Omental fat pad (tissue), 4 donors: ENCODE results near the gene PSTK. TPM values are rescaled to one million over a fixed set of nuclear protein-coding genes. Genes with fewer than 3 reads are reported as not detected.

Source experiments
- ATAC-seq: fragments of 150-250 bp; one replicate; pipeline ENCODE4 v1.9.1; 2016; ENCODE audit warnings: mild to moderate bottlenecking, moderate library complexity; ENCODE audit not compliant: low FRiP score
- DNase-seq: peaks from one replicate; pipeline ENCODE4 v3.0.0-alpha.2; 2019; ENCODE audit warnings: low spot score
- total RNA-seq, 4 donors: library from RNA; depleted of rRNA; stranded (reverse); fragments of >200 nt; gene quantifications; one replicate each; pipeline ENCODE4 v1.1.0, GENCODE V29; 2016
- TF ChIP-seq, protein P1 (sequence below), 3 donors: fragments of 450-650 bp; IDR thresholded peaks; one replicate each; pipeline ENCODE4 v1.5.1; 2016 to 2017; ENCODE audit warnings: antibody characterized with exemption in 3 of 3, mild to moderate bottlenecking in 3 of 3, moderate library complexity in 2 of 3

PSTK gene
- total RNA-seq, 4 donors from 2014 or later: 1.1 to 2.8 (median 1.6) TPM

- TF ChIP-seq, protein P1, sequence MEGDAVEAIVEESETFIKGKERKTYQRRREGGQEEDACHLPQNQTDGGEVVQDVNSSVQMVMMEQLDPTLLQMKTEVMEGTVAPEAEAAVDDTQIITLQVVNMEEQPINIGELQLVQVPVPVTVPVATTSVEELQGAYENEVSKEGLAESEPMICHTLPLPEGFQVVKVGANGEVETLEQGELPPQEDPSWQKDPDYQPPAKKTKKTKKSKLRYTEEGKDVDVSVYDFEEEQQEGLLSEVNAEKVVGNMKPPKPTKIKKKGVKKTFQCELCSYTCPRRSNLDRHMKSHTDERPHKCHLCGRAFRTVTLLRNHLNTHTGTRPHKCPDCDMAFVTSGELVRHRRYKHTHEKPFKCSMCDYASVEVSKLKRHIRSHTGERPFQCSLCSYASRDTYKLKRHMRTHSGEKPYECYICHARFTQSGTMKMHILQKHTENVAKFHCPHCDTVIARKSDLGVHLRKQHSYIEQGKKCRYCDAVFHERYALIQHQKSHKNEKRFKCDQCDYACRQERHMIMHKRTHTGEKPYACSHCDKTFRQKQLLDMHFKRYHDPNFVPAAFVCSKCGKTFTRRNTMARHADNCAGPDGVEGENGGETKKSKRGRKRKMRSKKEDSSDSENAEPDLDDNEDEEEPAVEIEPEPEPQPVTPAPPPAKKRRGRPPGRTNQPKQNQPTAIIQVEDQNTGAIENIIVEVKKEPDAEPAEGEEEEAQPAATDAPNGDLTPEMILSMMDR (IDR thresholded peaks at IDR 0.05): no peak
- peak; percentile 26 for ATAC-seq
- no peak for DNase-seq
These were observed 29.1 kb downstream of the PSTK start for GRCh38 chr10:123009105-123009820.

DNA sequence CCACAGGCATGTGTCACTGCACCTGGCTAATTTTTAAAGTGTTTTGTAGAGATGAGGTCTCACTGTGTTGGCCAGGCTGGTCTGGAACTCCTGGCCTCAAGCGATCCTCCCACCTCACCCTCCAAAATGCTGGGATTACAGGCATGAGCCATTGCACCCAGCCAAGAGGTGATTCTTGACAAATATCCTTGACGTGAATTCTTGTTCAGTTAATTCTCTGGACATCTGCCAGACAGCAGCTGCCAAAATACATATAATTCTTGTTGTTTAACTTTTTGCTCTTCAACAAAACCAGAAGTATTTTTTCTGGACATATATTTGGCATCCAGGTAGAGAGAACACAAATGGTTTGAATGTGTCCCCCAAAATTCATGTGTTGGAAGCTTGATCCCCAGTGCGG, 31.8 kb downstream of the PSTK start:
- DNase-seq: no peak
- TF ChIP-seq, protein P1 (IDR thresholded peaks at IDR 0.05): no peak
- no peak for ATAC-seq

DNA sequence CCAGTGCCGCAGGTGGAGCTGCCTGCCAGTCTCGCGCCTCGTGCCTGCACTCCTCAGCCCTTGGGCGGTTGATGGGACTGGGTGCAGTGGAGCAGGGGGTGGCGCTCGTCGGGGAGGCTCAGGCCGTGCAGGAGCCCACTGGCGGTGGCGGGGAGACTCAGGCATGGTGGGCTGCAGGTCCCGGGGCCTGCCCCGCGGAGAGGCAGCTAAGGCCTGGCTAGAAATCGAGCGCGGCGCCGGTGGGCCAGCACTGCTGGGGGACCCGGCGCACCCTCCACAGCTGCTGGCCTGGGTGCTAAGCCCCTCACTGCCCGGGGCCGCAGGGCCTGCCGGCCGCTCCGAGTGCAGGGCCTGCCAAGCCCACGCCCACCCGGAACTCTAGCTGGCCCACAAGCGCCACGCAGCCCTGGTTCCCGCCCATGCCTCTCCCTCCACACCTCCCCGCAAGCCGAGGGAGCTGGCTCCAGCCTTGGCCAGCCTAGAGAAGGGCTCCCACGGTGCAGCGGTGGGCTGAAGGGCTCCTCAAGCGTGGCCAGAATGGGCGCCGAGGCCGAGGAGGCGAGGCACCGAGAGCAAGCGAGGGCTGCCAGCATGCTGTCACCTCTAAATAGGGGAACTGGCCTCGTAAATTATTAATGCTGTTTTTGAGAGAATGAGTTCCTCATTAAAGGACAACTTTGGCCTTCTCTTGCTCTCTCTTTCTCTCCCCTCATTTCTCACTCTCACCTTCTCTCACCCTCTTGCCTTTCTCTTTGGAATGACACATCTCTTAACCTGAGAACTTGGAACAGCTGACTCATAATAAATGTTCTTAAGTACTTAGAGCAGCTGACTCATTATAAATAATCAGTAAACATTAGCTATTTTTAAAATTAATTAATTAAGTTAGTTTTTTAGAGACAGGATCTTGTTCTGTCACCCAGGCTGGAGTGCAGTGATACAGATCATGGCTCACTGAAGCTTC, 33.5 kb downstream of the PSTK start:
- ATAC-seq (no peak), DNase-seq (no peak)
- TF ChIP-seq, protein P1 (IDR thresholded peaks at IDR 0.05): no peak

DNA sequence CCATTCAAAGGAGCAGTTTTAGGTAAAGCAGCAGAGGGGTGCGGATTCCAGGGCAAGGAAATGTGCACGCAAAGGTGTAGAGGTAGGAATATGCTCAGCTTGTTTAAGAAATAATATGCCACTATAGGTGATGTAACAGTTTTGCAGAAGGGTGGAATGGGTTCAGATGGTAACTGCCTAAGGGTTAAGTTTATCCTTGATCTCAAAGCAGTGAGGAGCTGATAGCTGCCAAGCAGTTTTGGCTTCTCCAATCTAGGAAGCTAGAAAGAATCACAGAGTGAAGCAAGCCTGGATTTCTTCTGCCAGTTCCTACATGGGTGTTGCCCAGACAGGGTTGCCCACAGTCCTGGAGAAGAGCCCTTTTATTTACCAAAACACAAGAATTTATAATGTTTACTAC, 34.6 kb downstream of the PSTK start:
- TF ChIP-seq, protein P1 (IDR thresholded peaks at IDR 0.05): no peak
- DNase-seq: no peak
- ATAC-seq: no peak

GRCh38 chr10:123016228-123016627, 36.0 kb downstream of the PSTK start:
- TF ChIP-seq, protein P1 (IDR thresholded peaks at IDR 0.05): no peak
- ATAC-seq (no peak), DNase-seq (no peak)

DNA sequence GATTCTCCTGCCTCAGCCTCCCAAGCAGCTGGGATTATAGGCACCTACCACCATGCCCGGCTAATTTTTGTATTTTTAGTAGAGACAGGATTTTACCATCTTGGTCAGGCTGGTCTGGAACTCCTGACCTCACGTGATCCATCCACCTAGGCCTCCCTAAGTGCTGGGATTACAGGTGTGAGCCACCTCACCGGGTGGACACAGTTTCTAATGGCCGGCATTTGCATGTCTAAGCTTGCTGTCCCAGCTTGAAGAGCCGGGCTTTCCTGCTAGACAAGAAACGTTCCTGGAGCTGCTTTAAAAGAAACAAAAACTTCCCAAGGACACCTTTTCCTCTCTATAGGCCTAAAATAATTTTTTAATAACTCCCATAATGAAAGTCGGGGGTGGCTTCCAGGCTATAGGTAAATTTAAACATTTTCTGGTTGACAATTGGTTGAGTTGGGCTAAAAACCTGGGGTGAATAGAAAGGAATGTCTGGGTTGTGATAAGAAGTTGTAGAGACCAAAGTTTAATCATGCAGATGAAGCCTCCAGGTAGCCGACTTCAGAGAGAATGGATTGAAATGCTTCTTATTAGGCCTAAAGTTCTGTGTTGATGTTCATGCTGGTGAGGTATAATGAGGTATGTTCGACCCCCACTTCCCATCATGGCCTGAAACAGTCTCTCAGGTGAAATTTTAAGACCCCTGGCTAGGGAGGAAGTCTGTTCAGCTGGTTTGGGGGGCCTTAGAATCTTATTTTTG, 37.4 kb downstream of the PSTK start:
- TF ChIP-seq, protein P1 (IDR thresholded peaks at IDR 0.05): no peak
- ATAC-seq (no peak), DNase-seq (no peak)
